Heart right ventricle (tissue), 16 donors: ENCODE measurements around the gene KIF26B. TPM values are rescaled to one million over a fixed set of nuclear protein-coding genes. Genes with fewer than 3 reads are reported as not detected.

Experiments used
- ATAC-seq, 8 donors: fragments of 200-7000 bp; cut with Tn5 transposase; one replicate each; pipeline ENCODE4 v1.9.1; 2020; ENCODE audit warnings: mild to moderate bottlenecking in 8 of 8, moderate library complexity in 8 of 8, moderate number of reproducible peaks in 1 of 8
- DNase-seq, 2 donors: peaks; one replicate each; pipeline ENCODE4 v3.0.0-alpha.2; 2020
- H3K27ac ChIP-seq, 10 donors: fragments of 200-600 bp; sonication (generic) in 2 of 10; one replicate each; pipeline versions ENCODE4 v1.5.0 to v1.8.0; 2020 to 2022; ENCODE audit warnings: mild to moderate bottlenecking in 3 of 10
- H3K27me3 ChIP-seq, 7 donors: fragments of 200-600 bp; one replicate each; pipeline ENCODE4 v1.8.0; 2021 to 2022; ENCODE audit warnings: mild to moderate bottlenecking in 2 of 7
- H3K36me3 ChIP-seq, 9 donors: fragments of 200-600 bp; sonication (generic) in 1 of 9; one replicate each; pipeline versions ENCODE4 v1.5.0 to v1.8.0; 2020 to 2022; ENCODE audit warnings: mild to moderate bottlenecking in 2 of 9
- H3K4me1 ChIP-seq, 9 donors: fragments of 200-600 bp; sonication (generic) in 1 of 9; one replicate each; pipeline versions ENCODE4 v1.5.0 to v1.8.0; 2020 to 2022; ENCODE audit warnings: mild to moderate bottlenecking in 4 of 9
- H3K4me3 ChIP-seq, 10 donors: fragments of 200-600 bp; sonication (generic) in 2 of 10; one replicate each; pipeline versions ENCODE4 v1.5.0 to v1.8.0; 2020 to 2022; ENCODE audit warnings: mild to moderate bottlenecking in 7 of 10, moderate library complexity in 2 of 10
- H3K9me3 ChIP-seq, 11 donors: fragments of 200-600 bp in 10 of 11; sonication (generic) in 2 of 11; one replicate each; pipeline versions ENCODE4 v1.5.0 to v1.8.0; 2013 to 2022; ENCODE audit warnings: mild to moderate bottlenecking in 2 of 11, control low read depth in 1 of 11, moderate library complexity in 1 of 11
- CTCF ChIP-seq, 9 donors: fragments of 200-600 bp; sonication (generic) in 2 of 9; IDR thresholded peaks; one replicate each; pipeline versions ENCODE4 v1.5.0 to v1.8.0; 2021 to 2022; ENCODE audit warnings: antibody characterized with exemption in 9 of 9, mild to moderate bottlenecking in 5 of 9, moderate library complexity in 1 of 9
- WGBS, 2 donors: extraction: QIAGEN DNeasy Blood & Tissue Kit; methylation state at CpG; one replicate each; pipeline ENCODE4 v1.1.7; 2013; ENCODE audit warnings: inconsistent platforms in 1 of 2; 5-methylcytosine and 5-hydroxymethylcytosine counted together
- intact Hi-C, 10 donors: fragments of 100-400 bp; cut with DNase I; formaldehyde crosslinking; loops; one replicate each; pipeline versions ENCODE4 v1.11.1 to v1.14.2; 2022
- polyA plus RNA-seq, 2 donors: library from polyadenylated mRNA; stranded (reverse); fragments of 200-250 nt; gene quantifications; one replicate each; pipeline ENCODE4 v1.2.3, GENCODE V29; 2013
- total RNA-seq, 10 donors: library from RNA; stranded (reverse); fragmentation: NEBNext Ultra II Directional in 3 of 10; extraction: Animal tissue kit (Norgen Biotek cat#: 25700) in 3 of 10; gene quantifications; one replicate each; pipeline versions ENCODE4 v1.2.1 to v1.2.4, GENCODE V29; 2021 to 2023
- donor health status: Arrhythmogenic right ventricular cardiomyopathy.
- donor health status: ischemic (EF 13 %, LVEDD 7.1; RV severe dilation, severe dysfunction).
- donor health status: healthy with polysubstance abuse.
- donor health status: DM: no; HTN: yes; CAD: no.
- donor health status: DM: no; HTN: no; CAD: no.
- donor health status: ischemic (EF 25% LVEDD 6.9; RV normal size, moderate dysfunction).
- donor health status: ischemic (EF 25% LVEDD 5.7; RV mildly dilated, moderate dysfunction).
- donor health status: healthy.
- donor health status: DM: yes; HTN: yes; CAD: no.
- donor health status: Ischemic cardiomyopathy.
- donor health status: ischemic (EF 35%, LVEDD 5.7; RV mildly dilated, moderate dysfunction).
- donor health status: nonischemic (EF 11% LVEDD 7.7; RV severe dilation, severe dysfunction).
- donor health status: DM: yes; HTN: yes; CAD: no.
- donor health status: PGD.
- donor health status: ischemic (EF 29% LVEDD 5.4; RV normal size, mild dysfunction).
- donor health status: nonischemic (EF 23%, LVEDD 6.1; RV moderate dilation, normal function).

The KIF26B gene
- total and polyA plus RNA-seq, 12 donors = 0.66 to 8.8 (median 2.8) TPM

- WGBS, 2 donors = 68 to 84% methylated on average over 13 of the region's 13 CpGs
- intact Hi-C loops = loop anchor here in 1 of 10 donors (10.0 kb wide), 1 partner anchor 536 kb away; the partner anchor contains the start of gene KIF26B
- Histone ChIP-seq H3K27ac (no peak overlapping the region), H3K4me1 (no peaks in the 10 kb centered on the region), H3K27me3 (peaks cover 0 to 16% (median 4%) of the 10 kb centered on the region in 7 donors), H3K36me3 (no peaks in the 10 kb centered on the region), H3K9me3 (peaks cover 0 to 3% (median 0%) of the 10 kb centered on the region in 11 donors), H3K4me3 (no peak overlapping the region)
- no peak for ATAC-seq
- DNase-seq = no peak
- TF ChIP-seq CTCF (IDR thresholded peaks at IDR 0.05) = no peak
Observed at GRCh38 chr1:245690946-245691541, 536.3 kb downstream of the KIF26B start.

GRCh38 chr1:245691897-245692296 lies 537.1 kb downstream of the KIF26B start:
- Histone ChIP-seq H3K27ac (no peak overlapping the region), H3K4me3 (no peak overlapping the region), H3K9me3 (peaks cover 0 to 6% (median 0%) of the 10 kb centered on the region in 11 donors), H3K27me3 (peaks cover 0 to 16% (median 4%) of the 10 kb centered on the region in 7 donors), H3K4me1 (no peaks in the 10 kb centered on the region), H3K36me3 (no peaks in the 10 kb centered on the region)
- intact Hi-C loops = loop anchor here in 1 of 10 donors (10.0 kb wide), 1 partner anchor 537 kb away; the partner anchor contains the start of gene KIF26B
- DNase-seq = no peak
- ATAC-seq = no peak
- 89 to 99% methylated on average over 3 of the region's 3 CpGs for WGBS, 2 donors
- no peak for TF ChIP-seq CTCF (IDR thresholded peaks at IDR 0.05)

GRCh38 chr1:245692318-245692717 lies 537.5 kb downstream of the KIF26B start:
- no peak for TF ChIP-seq CTCF (IDR thresholded peaks at IDR 0.05)
- WGBS, 2 donors = 96 to 97% methylated on average over 12 of the region's 12 CpGs

GRCh38 chr1:245693116-245693793 lies 538.5 kb downstream of the KIF26B start:
- peaks cover 0 to 9% (median 0%) of the 10 kb centered on the region in 7 donors for H3K27me3 ChIP-seq
- ATAC-seq = no peak
- no peaks in the 10 kb centered on the region for H3K4me1 ChIP-seq
- no peak for DNase-seq
- H3K9me3 ChIP-seq = peaks cover 0 to 6% (median 0%) of the 10 kb centered on the region in 11 donors
- no peak for TF ChIP-seq CTCF (IDR thresholded peaks at IDR 0.05)
- intact Hi-C loops = loop anchor here in 1 of 10 donors (10.0 kb wide), 1 partner anchor 538 kb away; the partner anchor contains the start of gene KIF26B
- no peak overlapping the region for H3K4me3 ChIP-seq
- no peak overlapping the region for H3K27ac ChIP-seq
- WGBS, 2 donors = 83 to 91% methylated on average over 8 of the region's 8 CpGs
- H3K36me3 ChIP-seq = no peaks in the 10 kb centered on the region

More at GRCh38 chr1:245692318-245692717, 537.5 kb downstream of the KIF26B start:
- DNase-seq = no peak
- ATAC-seq = no peak
- peaks cover 0 to 6% (median 0%) of the 10 kb centered on the region in 11 donors for H3K9me3 ChIP-seq
- no peak overlapping the region for H3K4me3 ChIP-seq
- peaks cover 0 to 16% (median 4%) of the 10 kb centered on the region in 7 donors for H3K27me3 ChIP-seq
- H3K27ac ChIP-seq = no peak overlapping the region
- intact Hi-C loops = loop anchor here in 1 of 10 donors (10.0 kb wide), 1 partner anchor 538 kb away; the partner anchor contains the start of gene KIF26B
- H3K4me1 ChIP-seq = no peaks in the 10 kb centered on the region
- no peaks in the 10 kb centered on the region for H3K36me3 ChIP-seq
